HepG2 (cell line): ENCODE measurements around the gene IL17RB. TPM values are rescaled to one million over a fixed set of nuclear protein-coding genes. Genes with fewer than 3 reads are reported as not detected.
A peak's percentile ranks its signal among the peaks of the same experiment; 100 is the strongest.

ENCODE experiments used
- ATAC-seq: fragments of 200-7000 bp; cut with Tn5 transposase; 3 replicates; pipeline ENCODE4 v1.9.1; 2020; ENCODE audit warnings: mild to moderate bottlenecking, moderate library complexity
- BruUV-seq: library from RNA; stranded (reverse); fragments of 400-500 nt; replicated peaks from 2 replicates; lab custom pipeline; 2021; lab: Mats Ljungman, UMichigan
- CTCF ChIA-PET: fragments of 300-600 bp; formaldehyde crosslinking; extraction: SDS; loops from one replicate; lab custom pipeline; 2021; ENCODE audit warnings: low total read pairs, inconsistent platforms, low intra/inter-chr PET ratio; lab: Yijun Ruan, JAX
- POLR2A ChIA-PET: fragments of 350-600 bp; sonication (Branson Sonifier 250); formaldehyde crosslinking; loops from one replicate; lab custom pipeline; 2020; ENCODE audit warnings: antibody characterized with exemption, inconsistent platforms; lab: Yijun Ruan, JAX
- DNase-seq: peaks from one replicate; pipeline ENCODE4 v3.0.0-alpha.2; 2015; ENCODE audit warnings: low spot score
- FAIRE-seq: peaks from 3 replicates; lab custom pipeline; 2011; peaks lifted over from hg19 to GRCh38; lab: Jason Lieb, UNC
- H2AFZ ChIP-seq: one replicate; pipeline ENCODE4 v1.6.1; 2011; ENCODE audit warnings: low read length, inconsistent platforms
- H3K27ac ChIP-seq: fragments of 300-600 bp; 3 replicates; pipeline ENCODE4 v1.8.0; 2011; ENCODE audit warnings: mixed run types, mild to moderate bottlenecking, mixed read lengths, low read length, inconsistent platforms; ENCODE audit not compliant: insufficient read depth; ENCODE audit errors: extremely low read length
- H3K27me3 ChIP-seq, 2 experiments: fragments of 200-600 bp in 1 of 2; 2 replicates in 1 of 2; 3 replicates in 1 of 2; pipeline versions ENCODE4 v1.6.0 to v1.8.0; 2011; ENCODE audit warnings: low read length in 2 of 2, mild to moderate bottlenecking in 2 of 2, moderate library complexity in 2 of 2, inconsistent platforms in 1 of 2; ENCODE audit not compliant: insufficient read depth in 2 of 2, control insufficient read depth in 1 of 2
- H3K36me3 ChIP-seq, 2 experiments: fragments of 200-600 bp in 1 of 2; replicated peaks in 1 of 2; 2 replicates in 1 of 2; 3 replicates in 1 of 2; pipeline versions ENCODE4 v1.5.1 to v1.8.0; 2011; ENCODE audit warnings: low read length in 2 of 2, inconsistent platforms in 1 of 2; ENCODE audit not compliant: insufficient read depth in 2 of 2, control insufficient read depth in 1 of 2
- H3K4me1 ChIP-seq: 2 replicates; pipeline ENCODE4 v1.5.1; 2012; ENCODE audit warnings: low read length, inconsistent platforms; ENCODE audit not compliant: insufficient read depth
- H3K4me2 ChIP-seq: 2 replicates; pipeline ENCODE4 v1.6.0; 2011; ENCODE audit warnings: low read depth, low read length, inconsistent platforms
- H3K4me3 ChIP-seq, 3 experiments: fragments of 200-600 bp in 1 of 3; sonication (generic), shearing (Covaris generic) in 1 of 3; replicated peaks in 1 of 3; 2 replicates each; pipeline ENCODE4 v1.5.1; 2011 to 2016; ENCODE audit warnings: low read length in 3 of 3, inconsistent platforms in 2 of 3, low read depth in 2 of 3, mild to moderate bottlenecking in 2 of 3, control low read depth in 1 of 3, mixed read lengths in 1 of 3; ENCODE audit not compliant: insufficient read depth in 1 of 3
- H3K79me2 ChIP-seq: one replicate; pipeline ENCODE4 v1.6.1; 2011; ENCODE audit warnings: low read length, inconsistent platforms; ENCODE audit not compliant: insufficient read depth
- H3K9ac ChIP-seq: 2 replicates; pipeline ENCODE4 v1.6.0; 2011; ENCODE audit warnings: mild to moderate bottlenecking, low read depth, low read length, inconsistent platforms; ENCODE audit not compliant: insufficient read depth
- H3K9me3 ChIP-seq: 2 replicates; pipeline ENCODE4 v1.5.1; 2012; ENCODE audit warnings: mild to moderate bottlenecking, low read length
- H4K20me1 ChIP-seq: 2 replicates; pipeline ENCODE4 v1.6.0; 2011; ENCODE audit warnings: inconsistent platforms, mild to moderate bottlenecking, low read length, moderate library complexity; ENCODE audit not compliant: insufficient read depth
- BCL6 ChIP-seq: IDR thresholded peaks from 2 replicates; pipeline ENCODE4 v1.6.1; 2016; ENCODE audit warnings: missing genetic modification reagents, missing compliant biosample characterization
- HNF1A ChIP-seq, 2 experiments: sonication (generic) in 1 of 2; formaldehyde crosslinking in 1 of 2; IDR thresholded peaks; 2 replicates each; pipeline versions ENCODE4 v1.4.0 to v1.6.1; 2016 to 2020; ENCODE audit warnings: borderline replicate concordance in 1 of 2, low read depth in 1 of 2, mild to moderate bottlenecking in 1 of 2, missing genetic modification reagents in 1 of 2
- JARID2 ChIP-seq: sonication (generic); formaldehyde crosslinking; IDR thresholded peaks from 2 replicates; pipeline ENCODE4 v1.8.1; 2023; ENCODE audit warnings: missing genetic modification reagents, inconsistent platforms; ENCODE audit not compliant: insufficient replicate concordance
- KLF12 ChIP-seq: sonication (generic); formaldehyde crosslinking; IDR thresholded peaks from 2 replicates; pipeline ENCODE4 v1.4.0; 2020; ENCODE audit warnings: missing genetic modification reagents, borderline replicate concordance
- NFIC ChIP-seq: IDR thresholded peaks from 2 replicates; pipeline ENCODE4 v1.6.1; 2012; ENCODE audit warnings: mild to moderate bottlenecking, low read length, inconsistent platforms
- PHF8 ChIP-seq: sonication (generic); formaldehyde crosslinking; IDR thresholded peaks from 2 replicates; pipeline ENCODE4 v1.5.0; 2020; ENCODE audit warnings: missing genetic modification reagents
- SIN3B ChIP-seq: fragments of 150-350 bp; IDR thresholded peaks from 2 replicates; pipeline ENCODE4 v1.6.1; 2014; ENCODE audit warnings: low read length
- THRA ChIP-seq: sonication (generic); formaldehyde crosslinking; IDR thresholded peaks from 2 replicates; pipeline ENCODE4 v1.4.0; 2020; ENCODE audit warnings: missing genetic modification reagents, borderline replicate concordance
- ZBTB39 ChIP-seq: sonication (generic); formaldehyde crosslinking; IDR thresholded peaks from 2 replicates; pipeline ENCODE4 v1.5.0; 2020; ENCODE audit warnings: missing genetic modification reagents
- ZNF367 ChIP-seq: sonication (generic); formaldehyde crosslinking; IDR thresholded peaks from 2 replicates; pipeline ENCODE4 v1.4.0; 2020; ENCODE audit warnings: missing genetic modification reagents, borderline replicate concordance
- ZNF549 ChIP-seq: sonication (generic); formaldehyde crosslinking; IDR thresholded peaks from 2 replicates; pipeline ENCODE4 v1.5.0; 2020; ENCODE audit warnings: missing genetic modification reagents
- ZNF703 ChIP-seq: sonication (generic); formaldehyde crosslinking; IDR thresholded peaks from 2 replicates; pipeline ENCODE4 v1.5.1; 2020; ENCODE audit warnings: missing genetic modification reagents, mild to moderate bottlenecking, moderate library complexity, borderline replicate concordance
- ZNF775 ChIP-seq: sonication (generic); formaldehyde crosslinking; IDR thresholded peaks from 2 replicates; pipeline ENCODE4 v1.4.0; 2020; ENCODE audit warnings: missing genetic modification reagents, mild to moderate bottlenecking, moderate library complexity, borderline replicate concordance
- WGBS: methylation state at CpG from one replicate; pipeline ENCODE4 v1.1.6; 2017; ENCODE audit warnings: low lambda C conversion rate; 5-methylcytosine and 5-hydroxymethylcytosine counted together
- in situ Hi-C: cut with HindIII; loops from 2 replicates; pipeline ENCODE4 v1.10.0; 2017; ENCODE audit warnings: low pct_unique_long_range_greater_than_20kb; ENCODE audit not compliant: extremely low pct_ligation_motif_present
- intact Hi-C: fragments of 100-400 bp; cut with micrococcal nuclease; formaldehyde crosslinking; loops from one replicate; pipeline ENCODE4 v1.10.0; 2022; ENCODE audit not compliant: unreplicated experiment
- polyA plus RNA-seq, 8 experiments: library from polyadenylated mRNA; depleted of rRNA in 3 of 8; stranded (reverse) in 7 of 8; unstranded in 1 of 8; fragments of >200 nt; fragmentation: Illumina TruSeq in 4 of 8; extraction: Trizol in 4 of 8; gene quantifications; 2 replicates each; pipeline versions ENCODE4 v1.2.1 to v1.2.3, GENCODE V29; 2011 to 2016; ENCODE audit warnings: low read depth in 4 of 8, missing spikeins in 1 of 8, mixed read lengths in 1 of 8; ENCODE audit not compliant: insufficient read depth in 1 of 8
- total RNA-seq, 5 experiments: library from RNA; depleted of rRNA; stranded (reverse); fragments of >200 nt; fragmentation: Illumina TruSeq; extraction: Trizol; gene quantifications; 2 replicates each; pipeline ENCODE4 v1.2.3, GENCODE V29; 2016; ENCODE audit warnings: low read depth in 1 of 5

IL17RB gene
- total and polyA plus RNA-seq, 2 of the 13 experiments (the other 11 are each of a cell fraction or from before 2014, with no cell fraction given), result 130 to 190 TPM

- H3K27me3 ChIP-seq, result no peaks in the 10 kb centered on the region; a peak in 1 of 5 replicates
- ATAC-seq, result peak; percentile 25
- H3K36me3 ChIP-seq, result peaks cover 6 to 27% of the 10 kb centered on the region in 2 experiments
- H3K4me1 ChIP-seq, result peaks cover 76% of the 10 kb centered on the region
- intact Hi-C loops, result loop anchor here (2.0 to 5.0 kb wide), 3 partner anchors 36 to 47 kb away; partner anchors contain the start of gene SELENOK
- POLR2A ChIA-PET, result interaction anchor here (0.6 to 6.5 kb wide), 15 partner anchors 11 to 1810 kb away, joined by 3 to 156 read pairs (median 10); partner anchors contain the start of genes ACTR8, DCP1A and SELENOK
- H3K79me2 ChIP-seq, result peaks cover 83% of the 10 kb centered on the region
- H3K9ac ChIP-seq, result peak overlapping the region; percentile 97
- H3K4me3 ChIP-seq, result peak overlapping the region; percentile 73 to 92 (median 77)
- H3K4me2 ChIP-seq, result peak overlapping the region; percentile 98
- no TSS peak for BruUV-seq
- CTCF ChIA-PET, result interaction anchor here (0.6 kb wide), 1 partner anchor 21 kb away, joined by 3 read pairs; no protein-coding TSS in a partner anchor
- H2AFZ ChIP-seq, result no peak overlapping the region
- H3K27ac ChIP-seq, result peak overlapping the region; percentile 98
- H4K20me1 ChIP-seq, result peaks cover 7% of the 10 kb centered on the region
- no peak for DNase-seq
- FAIRE-seq, result no peak
- in situ Hi-C loops, result no loop called here
- no peaks in the 10 kb centered on the region for H3K9me3 ChIP-seq
- 0% methylated on average over 9 of the region's 10 CpGs for WGBS
- TF ChIP-seq ZNF367 (CRISPR knock-in tag) (0 out of 2 replicates have a peak, but pooled peaks have one; percentile 15), NFIC (peak; percentile 30), ZBTB39 (CRISPR knock-in tag) (peak; percentile 61; the same call in 1 of the 2 replicates), ZNF549 (CRISPR knock-in tag) (0 out of 2 replicates have a peak, but pooled peaks have one; percentile 47), ZNF703 (peak; percentile 92; the same call in 1 of the 2 replicates), SIN3B (no peak), KLF12 (peak; percentile 36; the same call in 1 of the 2 replicates), PHF8 (CRISPR knock-in tag) (peak; percentile 5; the same call in 1 of the 2 replicates), HNF1A (IDR thresholded peaks at IDR 0.05; ENCODE audit: low read depth) (0 out of 2 replicates have a peak, but pooled peaks have one; percentile 8), HNF1A (CRISPR knock-in tag; IDR thresholded peaks at IDR 0.05; ENCODE audit: borderline replicate concordance) (no peak), ZNF775 (CRISPR knock-in tag) (no peak), BCL6 (CRISPR knock-in tag) (peak; percentile 57), JARID2 (CRISPR knock-in tag) (peak; percentile 54), THRA (peak; percentile 72; the same call in 1 of the 2 replicates)
Measured at GRCh38 chr3:53843195-53844177, 2.9 kb upstream of the IL17RB start.
